Activated CD4-positive, alpha-beta T cell treated with anti-CD3 and anti-CD28 coated beads for 36 hours (primary cell): ENCODE results near the gene SPEM2. TPM values are rescaled to one million over a fixed set of nuclear protein-coding genes. Genes with fewer than 3 reads are reported as not detected.

ENCODE experiments used
- ATAC-seq: fragments of 200-7000 bp; cut with Tn5 transposase; one replicate; pipeline ENCODE4 v1.10.0; 2021; ENCODE audit warnings: mild to moderate bottlenecking, moderate library complexity
- CTCF ChIA-PET: fragments of 350-600 bp; sonication (Branson Sonifier 250); formaldehyde crosslinking; loops from one replicate; lab custom pipeline; 2021; ENCODE audit warnings: antibody characterized with exemption; lab: Charles Lee
- POLR2A ChIA-PET: fragments of 350-600 bp; sonication (Branson Sonifier 250); formaldehyde crosslinking; loops from one replicate; lab custom pipeline; 2021; ENCODE audit warnings: antibody characterized with exemption, inconsistent platforms; lab: Charles Lee
- DNase-seq: peaks from one replicate; pipeline ENCODE4 v3.0.0-alpha.2; 2020
- H3K27ac Mint-ChIP-seq: one replicate; pipeline ENCODE4 v1.8.0; 2021; ENCODE audit warnings: mixed read lengths
- H3K27me3 Mint-ChIP-seq: one replicate; pipeline ENCODE4 v1.8.0; 2021; ENCODE audit warnings: mixed read lengths
- H3K36me3 Mint-ChIP-seq: one replicate; pipeline ENCODE4 v1.8.0; 2021; ENCODE audit warnings: low read depth, mixed read lengths
- H3K4me1 Mint-ChIP-seq: one replicate; pipeline ENCODE4 v1.8.0; 2021; ENCODE audit warnings: mixed read lengths
- H3K4me3 Mint-ChIP-seq: one replicate; pipeline ENCODE4 v1.8.0; 2021; ENCODE audit warnings: mild to moderate bottlenecking, moderate library complexity, mixed read lengths
- H3K9me3 Mint-ChIP-seq: one replicate; pipeline ENCODE4 v1.8.0; 2021; ENCODE audit warnings: low read depth, mixed read lengths
- intact Hi-C, 2 experiments: fragments of 100-400 bp; cut with DNase I in 1 of 2; cut with micrococcal nuclease in 1 of 2; formaldehyde crosslinking; loops; one replicate each; pipeline versions ENCODE4 v1.14.2 to v1.15.1; 2022 to 2024; cut with DNase I, micrococcal nuclease
- total RNA-seq, 2 experiments: library from RNA; stranded (reverse); gene quantifications; one replicate each; pipeline ENCODE4 v1.2.3, GENCODE V29; 2021

Gene SPEM2
- total RNA-seq, 2 experiments from 2014 or later: not detected

DNA sequence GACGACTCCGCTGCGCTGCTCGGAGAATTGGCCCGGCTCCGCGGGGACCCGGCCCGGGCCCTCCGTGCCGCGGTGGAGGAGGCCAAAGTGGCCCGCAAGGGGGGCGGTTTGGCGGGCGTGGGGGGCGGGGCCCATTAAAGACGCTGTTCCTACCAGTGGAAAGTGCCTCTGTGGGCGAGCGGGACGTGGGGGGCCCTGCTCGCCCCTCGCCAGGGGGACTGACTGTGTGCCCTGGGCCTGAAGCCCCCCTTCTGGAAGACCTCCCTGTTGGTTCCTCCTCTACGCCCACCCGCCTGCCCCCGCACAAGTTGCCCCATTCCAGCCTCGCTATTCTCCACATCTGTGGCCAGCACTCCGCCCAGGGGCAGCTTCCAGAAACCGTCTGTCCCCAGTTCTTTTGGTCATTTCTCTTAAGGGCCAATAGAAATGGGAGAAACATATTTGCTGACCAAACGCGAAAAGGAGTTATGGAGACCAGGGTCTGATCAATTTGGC, 12.0 kb downstream of the SPEM2 start:
- Mint-ChIP-seq H3K27me3 (peaks cover 25% of the 10 kb centered on the region), H3K9me3 (no peaks in the 10 kb centered on the region), H3K4me3 (peak overlapping the region; percentile 92), H3K27ac (no peak overlapping the region), H3K4me1 (peaks cover 37% of the 10 kb centered on the region), H3K36me3 (peaks cover 13% of the 10 kb centered on the region)
- DNase-seq (no peak), ATAC-seq (no peak)
- intact Hi-C loops: loop anchor here (1.0 to 5.0 kb wide), 5 partner anchors 81 to 785 kb away; partner anchors contain the start of genes C17orf100 (in 1 of the 2), KCTD11 (in 1 of the 2), MED31 (in 1 of the 2) and SLC2A4 (in 1 of the 2)
- ChIA-PET POLR2A (interaction anchor here (0.6 to 3.1 kb wide), 7 partner anchors 34 to 249 kb away, joined by 3 to 13 read pairs (median 8); partner anchors contain the start of genes MPDU1, POLR2A, TMEM256 and TP53), CTCF (interaction anchor here (0.6 to 3.5 kb wide), 29 partner anchors 8 to 250 kb away, joined by 3 to 27 read pairs (median 4); partner anchors contain the start of genes ACAP1, CHRNB1, NEURL4 and PLSCR3)

DNA sequence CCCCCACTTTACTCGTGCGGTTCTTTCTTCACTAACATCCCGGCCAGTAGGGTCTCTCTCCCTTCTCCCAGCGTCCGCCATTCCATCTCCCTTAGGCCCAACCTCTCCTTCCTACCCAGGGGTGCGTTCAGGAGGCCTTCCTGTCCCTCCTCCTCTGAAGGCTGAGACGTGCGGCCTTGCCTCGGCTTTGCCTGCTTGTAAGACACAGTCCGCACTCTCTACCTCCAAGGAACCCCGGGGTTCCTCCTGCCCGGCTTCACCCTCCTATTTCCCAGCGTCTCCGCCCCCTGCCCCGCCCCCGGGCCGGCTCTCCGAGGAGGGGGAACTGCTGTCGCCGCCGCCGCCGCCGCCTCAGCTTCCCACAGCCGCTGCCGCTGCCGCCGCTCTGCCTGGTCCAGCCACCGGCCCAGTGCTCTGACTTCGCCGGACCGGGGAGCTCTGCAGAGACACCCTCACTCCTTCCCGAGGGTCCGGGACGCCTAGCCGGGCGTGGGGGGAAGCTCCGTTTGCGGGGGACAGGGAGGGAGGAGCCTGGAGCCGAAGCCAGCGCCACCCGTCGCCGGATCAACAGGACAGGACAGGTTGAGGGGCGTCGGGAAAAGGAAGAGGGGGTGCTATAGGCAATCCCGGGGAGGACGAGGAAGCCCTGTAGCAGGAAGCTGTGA, 12.7 kb downstream of the SPEM2 start:
- H3K27ac Mint-ChIP-seq: peak overlapping the region; percentile 28
- H3K9me3 Mint-ChIP-seq: no peaks in the 10 kb centered on the region
- intact Hi-C loops: loop anchor here (1.0 to 5.0 kb wide), 5 partner anchors 82 to 786 kb away; partner anchors contain the start of genes C17orf100 (in 1 of the 2), KCTD11 (in 1 of the 2), MED31 (in 1 of the 2) and SLC2A4 (in 1 of the 2)
- peak; percentile 84 for DNase-seq
- H3K27me3 Mint-ChIP-seq: peaks cover 28% of the 10 kb centered on the region
- no peak for ATAC-seq
- peak overlapping the region; percentile 68 for H3K4me3 Mint-ChIP-seq
- peaks cover 37% of the 10 kb centered on the region for H3K4me1 Mint-ChIP-seq
- ChIA-PET CTCF (interaction anchor here (0.5 to 2.5 kb wide), 6 partner anchors 10 to 114 kb away, joined by 3 to 16 read pairs (median 3); partner anchors contain the start of genes SLC35G6, TMEM256 and ZBTB4), POLR2A (interaction anchor here (0.6 to 0.7 kb wide), 2 partner anchors 46 to 245 kb away, joined by 3 read pairs; no protein-coding TSS in a partner anchor)
- H3K36me3 Mint-ChIP-seq: peaks cover 13% of the 10 kb centered on the region

GRCh38 chr17:7438656-7439460, 13.4 kb downstream of the SPEM2 start:
- no peak overlapping the region for H3K27ac Mint-ChIP-seq
- CTCF ChIA-PET: interaction anchor here (0.5 to 1.2 kb wide), 4 partner anchors 9 to 78 kb away, joined by 3 read pairs; no protein-coding TSS in a partner anchor

GRCh38 chr17:7439462-7440112, 14.2 kb downstream of the SPEM2 start, which contains the start of gene FGF11:
Gene FGF11, plus strand, starts transcription at chr17:7439512. Its CDS starts 109 bp downstream, at chr17:7439621.
- ChIA-PET CTCF (interaction anchor here (0.5 to 2.8 kb wide), 5 partner anchors 39 to 245 kb away, joined by 3 to 10 read pairs (median 5); partner anchors contain the start of gene SENP3), POLR2A (interaction anchor here (0.6 kb wide), 1 partner anchor 513 kb away, joined by 3 read pairs; no protein-coding TSS in a partner anchor)
- intact Hi-C loops: loop anchor here (2.0 to 5.0 kb wide), 2 partner anchors 37 to 787 kb away; partner anchors contain the start of genes C17orf100 (in 1 of the 2) and MED31 (in 1 of the 2)
- Mint-ChIP-seq H3K4me3 (peak within 1 kb of the TSS; percentile 79), H3K27me3 (peaks cover 31% of the 10 kb centered on the region), H3K27ac (peak within 1 kb of the TSS; percentile 45), H3K36me3 (peaks cover 13% of the 10 kb centered on the region), H3K4me1 (peaks cover 37% of the 10 kb centered on the region), H3K9me3 (no peaks in the 10 kb centered on the region)
- no peak for ATAC-seq
- peak; percentile 24 for DNase-seq

More at GRCh38 chr17:7438656-7439460, 13.4 kb downstream of the SPEM2 start:
- H3K4me1 Mint-ChIP-seq: peaks cover 37% of the 10 kb centered on the region
- no peaks in the 10 kb centered on the region for H3K9me3 Mint-ChIP-seq
- no peak for ATAC-seq
- DNase-seq: no peak
- intact Hi-C loops: loop anchor here in 1 of 2 experiments (5.0 kb wide), 1 partner anchor 787 kb away; the partner anchor contains the start of genes C17orf100 and MED31
- peaks cover 28% of the 10 kb centered on the region for H3K27me3 Mint-ChIP-seq
- H3K36me3 Mint-ChIP-seq: peaks cover 13% of the 10 kb centered on the region
- POLR2A ChIA-PET: interaction anchor here (0.6 to 0.7 kb wide), 2 partner anchors 46 to 244 kb away, joined by 3 read pairs; no protein-coding TSS in a partner anchor
- H3K4me3 Mint-ChIP-seq: peak overlapping the region; percentile 68

DNA sequence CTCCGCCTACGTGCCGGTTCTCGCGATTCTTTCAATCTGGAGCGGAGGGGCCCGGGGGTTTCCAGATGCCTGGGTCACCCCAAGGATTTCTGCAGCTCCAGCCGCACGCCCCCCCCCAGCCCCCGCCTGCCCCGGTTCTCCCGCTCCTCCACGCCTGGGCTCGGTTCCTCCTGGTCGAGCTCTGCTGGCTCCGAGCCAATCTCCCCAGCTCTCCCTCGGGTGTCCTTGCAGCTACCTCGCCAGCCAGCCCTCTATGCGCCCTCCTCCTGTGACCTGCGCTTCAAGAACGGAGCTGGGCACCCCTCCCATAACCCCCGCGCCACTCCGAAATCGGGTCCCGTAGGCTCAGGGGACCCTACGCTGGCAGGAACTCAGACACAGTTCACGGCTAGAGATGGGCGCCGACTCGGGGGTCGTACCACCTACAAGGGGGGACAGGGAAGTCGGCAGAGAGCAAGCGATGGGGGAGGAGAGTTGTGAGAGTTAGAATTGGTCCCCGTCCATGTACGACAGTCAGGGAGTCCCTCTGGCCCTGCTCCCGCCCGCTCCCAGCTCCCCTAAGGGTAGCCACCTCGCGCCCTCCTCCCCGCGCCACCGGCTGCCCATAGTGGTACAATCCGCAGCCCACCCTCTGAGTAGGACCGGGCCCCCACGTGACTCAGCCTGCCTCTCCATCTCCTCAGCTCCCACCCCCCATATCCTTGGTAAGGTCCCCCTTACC, 14.9 kb downstream of the SPEM2 start:
- ChIA-PET POLR2A (interaction anchor here (0.6 to 1.0 kb wide), 4 partner anchors 15 to 512 kb away, joined by 3 read pairs; no protein-coding TSS in a partner anchor), CTCF (interaction anchor here (0.5 to 2.8 kb wide), 10 partner anchors 13 to 428 kb away, joined by 3 to 10 read pairs (median 4); partner anchors contain the start of genes SENP3 and WRAP53)
- H3K27me3 Mint-ChIP-seq: peaks cover 36% of the 10 kb centered on the region
- peaks cover 13% of the 10 kb centered on the region for H3K36me3 Mint-ChIP-seq
- ATAC-seq: no peak
- peaks cover 37% of the 10 kb centered on the region for H3K4me1 Mint-ChIP-seq
- DNase-seq: peak; percentile 77
- intact Hi-C loops: loop anchor here in 1 of 2 experiments (2.0 kb wide), 1 partner anchor 37 kb away; no protein-coding TSS in a partner anchor
- peak overlapping the region; percentile 45 for H3K27ac Mint-ChIP-seq
- H3K9me3 Mint-ChIP-seq: no peaks in the 10 kb centered on the region
- peak overlapping the region; percentile 79 for H3K4me3 Mint-ChIP-seq

- Mint-ChIP-seq H3K9me3 (no peaks in the 10 kb centered on the region), H3K27me3 (peaks cover 41% of the 10 kb centered on the region), H3K4me3 (peak overlapping the region; percentile 79), H3K27ac (no peak overlapping the region), H3K4me1 (peaks cover 43% of the 10 kb centered on the region), H3K36me3 (peaks cover 13% of the 10 kb centered on the region)
- CTCF ChIA-PET: interaction anchor here (0.6 to 2.8 kb wide), 8 partner anchors 13 to 233 kb away, joined by 3 to 10 read pairs (median 3); partner anchors contain the start of genes SENP3 and SLC35G6
- POLR2A ChIA-PET: interaction anchor here (0.7 to 1.0 kb wide), 4 partner anchors 14 to 402 kb away, joined by 3 read pairs; no protein-coding TSS in a partner anchor
- ATAC-seq (no peak), DNase-seq (peak; percentile 62)
- intact Hi-C loops: loop anchor here in 1 of 2 experiments (2.0 kb wide), 1 partner anchor 36 kb away; no protein-coding TSS in a partner anchor
Measured at GRCh38 chr17:7440834-7441195, 15.4 kb downstream of the SPEM2 start.

DNA sequence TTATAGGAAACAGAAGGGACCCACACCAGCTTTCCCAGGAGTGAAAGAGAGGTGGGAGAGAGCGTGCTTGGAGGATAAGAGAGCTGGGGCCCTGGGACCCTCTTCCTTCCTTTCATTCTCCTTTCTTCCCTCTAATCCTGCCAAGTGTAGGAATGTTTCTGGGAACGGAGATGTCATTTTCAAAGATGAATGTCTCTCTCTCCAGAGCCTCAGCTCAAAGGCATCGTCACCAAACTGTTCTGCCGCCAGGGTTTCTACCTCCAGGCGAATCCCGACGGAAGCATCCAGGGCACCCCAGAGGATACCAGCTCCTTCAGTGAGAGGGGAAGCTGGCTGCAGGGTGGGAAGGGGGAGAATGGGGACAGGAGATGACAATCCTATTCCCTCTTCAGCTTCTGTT, 15.8 kb downstream of the SPEM2 start:
- Mint-ChIP-seq H3K4me3 (no peak overlapping the region), H3K27me3 (peaks cover 44% of the 10 kb centered on the region), H3K27ac (no peak overlapping the region), H3K4me1 (peaks cover 44% of the 10 kb centered on the region), H3K9me3 (no peaks in the 10 kb centered on the region), H3K36me3 (peaks cover 13% of the 10 kb centered on the region)
- DNase-seq (no peak), ATAC-seq (no peak)
- POLR2A ChIA-PET: interaction anchor here (0.7 to 1.0 kb wide), 4 partner anchors 37 to 401 kb away, joined by 3 read pairs; partner anchors contain the start of gene POLR2A
- CTCF ChIA-PET: interaction anchor here (0.6 to 2.8 kb wide), 8 partner anchors 12 to 120 kb away, joined by 3 to 10 read pairs (median 4); partner anchors contain the start of genes NEURL4, SENP3 and SLC35G6
- intact Hi-C loops: loop anchor here in 1 of 2 experiments (2.0 kb wide), 1 partner anchor 36 kb away; no protein-coding TSS in a partner anchor

DNA sequence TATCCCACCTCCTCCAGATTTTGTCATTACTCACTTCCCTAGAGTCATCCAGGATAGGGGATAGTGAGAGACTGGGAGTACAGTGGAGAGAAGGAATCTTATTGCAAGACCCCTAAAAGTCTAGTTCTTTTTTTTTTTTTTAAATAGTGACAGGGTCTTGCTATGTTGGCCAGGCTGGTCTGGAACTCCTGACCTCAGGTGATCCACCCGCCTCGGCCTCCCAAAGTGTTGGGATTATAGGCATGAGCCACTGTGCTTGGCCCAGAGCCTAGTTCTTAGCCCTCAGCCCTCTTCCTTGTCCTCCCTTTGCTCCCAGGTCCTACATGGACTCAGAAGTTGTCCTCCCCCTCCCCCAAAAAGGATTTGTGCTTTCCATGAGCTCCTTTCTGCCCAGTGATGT, 16.7 kb downstream of the SPEM2 start:
- ATAC-seq (no peak), DNase-seq (no peak)
- Mint-ChIP-seq H3K27ac (no peak overlapping the region), H3K36me3 (peaks cover 12% of the 10 kb centered on the region), H3K27me3 (peaks cover 49% of the 10 kb centered on the region), H3K4me3 (no peak overlapping the region), H3K9me3 (no peaks in the 10 kb centered on the region), H3K4me1 (peaks cover 41% of the 10 kb centered on the region)
- intact Hi-C loops: no loop called here
- ChIA-PET POLR2A (interaction anchor here (0.6 to 0.7 kb wide), 3 partner anchors 42 to 70 kb away, joined by 3 to 7 read pairs (median 6); partner anchors contain the start of gene POLR2A), CTCF (interaction anchor here (1.3 to 2.8 kb wide), 3 partner anchors 87 to 119 kb away, joined by 3 to 10 read pairs (median 4); partner anchors contain the start of genes NEURL4 and SENP3)
